Left renal pelvis (tissue), 4 donors: ENCODE measurements around the gene NME2. TPM values are rescaled to one million over a fixed set of nuclear protein-coding genes. Genes with fewer than 3 reads are reported as not detected.
"Not testable (repeated sequence)": the region's sequence is repeated elsewhere in the genome, so short reads cannot be mapped to it uniquely, and the experiment has no call there.

ENCODE experiments used
- DNase-seq, 4 donors: peaks; one replicate each; pipeline ENCODE4 v3.0.0-alpha.2; 2013; ENCODE audit warnings: low read depth in 4 of 4, low spot score in 3 of 4
- polyA plus RNA-seq, 4 donors: library from polyadenylated mRNA; unstranded; fragments of 120-200 nt; gene quantifications; one replicate each; pipeline ENCODE4 v1.2.1, GENCODE V29; 2013; ENCODE audit not compliant: insufficient read length in 4 of 4

Gene NME2
- polyA plus RNA-seq, 4 donors: 237 to 260 (median 254) TPM

GRCh38 chr17:51150932-51151331, 15.3 kb upstream of the NME2 start:
- DNase-seq: no peak

- DNase-seq: no peak
Measured at GRCh38 chr17:51152766-51153209, 13.4 kb upstream of the NME2 start.

GRCh38 chr17:51153210-51154072, 12.8 kb upstream of the NME2 start, which contains the start of gene NME1:
NME1 (plus strand) TSS chr17:51153559; CDS start chr17:51155655, 2,096 bp downstream.
- peak; percentile 97 to 99 (median 98) for DNase-seq

GRCh38 chr17:51154176-51154575, 12.0 kb upstream of the NME2 start:
- no peak for DNase-seq

- no peak for DNase-seq
Measured at GRCh38 chr17:51155416-51155815, 10.8 kb upstream of the NME2 start.

GRCh38 chr17:51159604-51160003, 6.6 kb upstream of the NME2 start:
- DNase-seq: no peak

- DNase-seq: no peak
Measured at GRCh38 chr17:51161541-51161940, 4.7 kb upstream of the NME2 start.

GRCh38 chr17:51164911-51165679, 1.1 kb upstream of the NME2 start:
- no peak for DNase-seq

GRCh38 chr17:51165680-51166197, 472 bp upstream of the NME2 start:
- no peak for DNase-seq

GRCh38 chr17:51166987-51167931, 1.0 kb downstream of the NME2 start:
- no peak for DNase-seq

- no peak for DNase-seq
Measured at GRCh38 chr17:51169340-51169739, 3.1 kb downstream of the NME2 start.

- no peak for DNase-seq
Measured at GRCh38 chr17:51170736-51171135, 4.5 kb downstream of the NME2 start.

GRCh38 chr17:51172030-51172429, 5.8 kb downstream of the NME2 start:
- DNase-seq: not testable (repeated sequence)

GRCh38 chr17:51180486-51180885, 14.3 kb downstream of the NME2 start:
- DNase-seq: no peak

- no peak for DNase-seq
Measured at GRCh38 chr17:51184124-51184523, 17.9 kb downstream of the NME2 start.

- no peak for DNase-seq
Measured at GRCh38 chr17:51185763-51186332, 19.6 kb downstream of the NME2 start.

- DNase-seq: no peak
Measured at GRCh38 chr17:51188271-51188833, 22.1 kb downstream of the NME2 start.

GRCh38 chr17:51189162-51189561, 23.0 kb downstream of the NME2 start:
- no peak for DNase-seq

GRCh38 chr17:51189628-51190027, 23.4 kb downstream of the NME2 start:
- DNase-seq: no peak

GRCh38 chr17:51191895-51192294, 25.7 kb downstream of the NME2 start:
- DNase-seq: no peak
